Ovary (tissue), 3 donors: Measurements from ENCODE around the gene FANCC.

Experiments used
- CTCF ChIP-seq, 3 donors: fragments of 450-650 bp in 2 of 3; fragments of 200-600 bp in 1 of 3; IDR thresholded peaks; one replicate each; pipeline versions ENCODE4 v1.5.1 to v1.8.0; 2016 to 2022; ENCODE audit warnings: antibody characterized with exemption in 3 of 3, mild to moderate bottlenecking in 1 of 3
- EP300 ChIP-seq: sonication (generic); formaldehyde crosslinking; IDR thresholded peaks from one replicate; pipeline ENCODE4 v1.6.1; 2017; ENCODE audit warnings: antibody characterized with exemption
- POLR2A ChIP-seq: fragments of 450-650 bp; IDR thresholded peaks from one replicate; pipeline ENCODE4 v1.6.1; 2017; ENCODE audit warnings: antibody characterized with exemption, mild to moderate bottlenecking, moderate library complexity
- donor health status: DM: no; HTN: no; CAD: no.

DNA sequence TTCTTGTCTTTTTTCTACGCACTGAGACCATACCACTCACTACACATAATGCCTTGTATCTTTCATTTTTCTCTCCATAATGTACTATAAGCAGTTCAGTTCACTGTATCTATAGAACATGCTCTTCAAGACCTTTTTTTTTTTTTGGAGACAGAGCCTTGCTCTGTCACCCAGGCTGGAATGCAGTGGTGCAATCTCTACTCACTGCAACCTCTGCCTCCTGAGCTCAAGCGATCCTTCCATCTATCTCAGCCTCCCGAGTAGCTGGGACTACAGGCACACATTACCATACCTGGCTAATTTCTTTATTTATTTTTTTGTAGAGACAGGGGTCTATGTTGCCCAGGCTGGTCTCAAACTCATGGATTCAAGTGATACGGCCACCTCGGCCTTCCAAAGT is 208.7 kb downstream of the FANCC start:
- TF ChIP-seq CTCF (IDR thresholded peaks at IDR 0.05) (no peak), POLR2A (no peak), EP300 (no peak)
